MM.1S (cell line): ENCODE data around the gene CSTA.

Source experiments
- DNase-seq: peaks from one replicate; pipeline ENCODE4 v3.0.0-alpha.2; 2015
- H2AFZ ChIP-seq: fragments of 300-600 bp; sonication (generic); 2 replicates; pipeline ENCODE4 v1.6.0; 2016; ENCODE audit warnings: antibody characterized with exemption, low read length
- H3F3A ChIP-seq: fragments of 300-600 bp; sonication (generic); 2 replicates; pipeline ENCODE4 v1.6.1; 2016; ENCODE audit warnings: mild to moderate bottlenecking, antibody characterized with exemption, low read length, moderate library complexity, mixed read lengths; ENCODE audit not compliant: insufficient read depth
- H3K27ac ChIP-seq: fragments of 300-600 bp; sonication (generic); 2 replicates; pipeline ENCODE4 v1.5.1; 2016; ENCODE audit warnings: mild to moderate bottlenecking, low read length
- H3K27me3 ChIP-seq: fragments of 300-600 bp; sonication (generic); replicated peaks from 2 replicates; pipeline ENCODE4 v1.6.0; 2016; ENCODE audit warnings: low read length; ENCODE audit not compliant: insufficient read depth
- H3K36me3 ChIP-seq: fragments of 300-600 bp; sonication (generic); replicated peaks from 2 replicates; pipeline ENCODE4 v1.6.1; 2016; ENCODE audit warnings: mild to moderate bottlenecking, low read length, mixed read lengths; ENCODE audit not compliant: insufficient read depth
- H3K4me1 ChIP-seq: fragments of 300-600 bp; sonication (generic); 2 replicates; pipeline ENCODE4 v1.6.1; 2016; ENCODE audit warnings: low read length, mixed read lengths
- H3K4me2 ChIP-seq: fragments of 300-600 bp; sonication (generic); 2 replicates; pipeline ENCODE4 v1.6.0; 2016; ENCODE audit warnings: low read depth, low read length
- H3K4me3 ChIP-seq: fragments of 300-600 bp; sonication (generic); 2 replicates; pipeline ENCODE4 v1.5.1; 2016; ENCODE audit warnings: low read length, mixed read lengths
- H3K79me2 ChIP-seq: fragments of 300-600 bp; sonication (generic); 2 replicates; pipeline ENCODE4 v1.6.1; 2016; ENCODE audit warnings: mixed run types, low read length, mixed read lengths
- H3K9ac ChIP-seq: fragments of 300-600 bp; sonication (generic); 2 replicates; pipeline ENCODE4 v1.6.1; 2016; ENCODE audit warnings: low read length, mixed read lengths
- H3K9me2 ChIP-seq: fragments of 300-600 bp; sonication (generic); replicated peaks from 2 replicates; pipeline ENCODE4 v1.6.1; 2016; ENCODE audit warnings: mild to moderate bottlenecking, low read length, mixed read lengths; ENCODE audit not compliant: insufficient read depth
- H3K9me3 ChIP-seq: fragments of 300-600 bp; sonication (generic); replicated peaks from 2 replicates; pipeline ENCODE4 v1.6.1; 2016; ENCODE audit warnings: mild to moderate bottlenecking, low read length, mixed read lengths; ENCODE audit not compliant: insufficient read depth
- H4K20me1 ChIP-seq: fragments of 300-600 bp; sonication (generic); 2 replicates; pipeline ENCODE4 v1.6.1; 2016; ENCODE audit warnings: mild to moderate bottlenecking, low read length, moderate library complexity, mixed read lengths; ENCODE audit not compliant: insufficient read depth
- EZH2 ChIP-seq: fragments of 300-600 bp; sonication (generic); optimal IDR thresholded peaks from 2 replicates; pipeline ENCODE3; 2017; ENCODE audit warnings: low read depth, mild to moderate bottlenecking, antibody characterized with exemption, low read length, mixed read lengths
- EZH2phosphoT487 ChIP-seq: fragments of 300-600 bp; sonication (generic); IDR thresholded peaks from 2 replicates; pipeline ENCODE4 v1.6.1; 2018; ENCODE audit warnings: antibody characterized with exemption, low read length
- TF ChIP-seq, protein P1 (sequence below): fragments of 300-600 bp; sonication (generic); IDR thresholded peaks from 2 replicates; pipeline ENCODE4 v1.5.1; 2016; ENCODE audit warnings: antibody characterized with exemption, low read length, mixed read lengths

CSTA gene

DNA sequence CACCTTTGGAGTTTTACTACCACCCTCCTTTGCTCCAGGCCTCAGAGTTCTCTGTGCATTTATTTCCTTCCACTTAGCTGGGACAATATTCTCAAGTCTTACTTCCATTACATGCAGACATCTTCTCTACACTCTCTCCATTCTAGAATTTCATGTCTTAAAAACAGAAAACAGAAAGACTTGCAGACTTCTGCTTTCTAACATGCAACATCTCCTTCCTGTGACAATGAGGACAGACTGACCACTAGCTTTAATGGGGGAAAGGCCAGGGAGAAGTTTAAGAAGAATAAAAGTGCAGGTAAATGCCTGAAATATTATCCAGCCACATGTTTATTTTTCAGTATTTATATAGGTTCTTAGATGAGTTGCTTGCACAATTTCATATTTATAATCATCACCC is 17.1 kb upstream of the CSTA start:
- Histone ChIP-seq H2AFZ (no peak overlapping the region), H3K4me3 (no peak overlapping the region), H3K36me3 (no peaks in the 10 kb centered on the region), H3K4me2 (no peak overlapping the region), H3F3A (0 out of 2 replicates have a peak, but pooled peaks cover 4% of the 10 kb centered on the region), H3K27me3 (no peaks in the 10 kb centered on the region), H3K9me3 (no peaks in the 10 kb centered on the region), H4K20me1 (no peaks in the 10 kb centered on the region), H3K9ac (no peak overlapping the region), H3K27ac (no peak overlapping the region), H3K4me1 (no peaks in the 10 kb centered on the region), H3K79me2 (no peaks in the 10 kb centered on the region), H3K9me2 (no peaks in the 10 kb centered on the region)
- no peak for DNase-seq
- TF ChIP-seq, protein P1, sequence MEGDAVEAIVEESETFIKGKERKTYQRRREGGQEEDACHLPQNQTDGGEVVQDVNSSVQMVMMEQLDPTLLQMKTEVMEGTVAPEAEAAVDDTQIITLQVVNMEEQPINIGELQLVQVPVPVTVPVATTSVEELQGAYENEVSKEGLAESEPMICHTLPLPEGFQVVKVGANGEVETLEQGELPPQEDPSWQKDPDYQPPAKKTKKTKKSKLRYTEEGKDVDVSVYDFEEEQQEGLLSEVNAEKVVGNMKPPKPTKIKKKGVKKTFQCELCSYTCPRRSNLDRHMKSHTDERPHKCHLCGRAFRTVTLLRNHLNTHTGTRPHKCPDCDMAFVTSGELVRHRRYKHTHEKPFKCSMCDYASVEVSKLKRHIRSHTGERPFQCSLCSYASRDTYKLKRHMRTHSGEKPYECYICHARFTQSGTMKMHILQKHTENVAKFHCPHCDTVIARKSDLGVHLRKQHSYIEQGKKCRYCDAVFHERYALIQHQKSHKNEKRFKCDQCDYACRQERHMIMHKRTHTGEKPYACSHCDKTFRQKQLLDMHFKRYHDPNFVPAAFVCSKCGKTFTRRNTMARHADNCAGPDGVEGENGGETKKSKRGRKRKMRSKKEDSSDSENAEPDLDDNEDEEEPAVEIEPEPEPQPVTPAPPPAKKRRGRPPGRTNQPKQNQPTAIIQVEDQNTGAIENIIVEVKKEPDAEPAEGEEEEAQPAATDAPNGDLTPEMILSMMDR, result no peak
- TF ChIP-seq EZH2 (no peak), EZH2phosphoT487 (no peak)

DNA sequence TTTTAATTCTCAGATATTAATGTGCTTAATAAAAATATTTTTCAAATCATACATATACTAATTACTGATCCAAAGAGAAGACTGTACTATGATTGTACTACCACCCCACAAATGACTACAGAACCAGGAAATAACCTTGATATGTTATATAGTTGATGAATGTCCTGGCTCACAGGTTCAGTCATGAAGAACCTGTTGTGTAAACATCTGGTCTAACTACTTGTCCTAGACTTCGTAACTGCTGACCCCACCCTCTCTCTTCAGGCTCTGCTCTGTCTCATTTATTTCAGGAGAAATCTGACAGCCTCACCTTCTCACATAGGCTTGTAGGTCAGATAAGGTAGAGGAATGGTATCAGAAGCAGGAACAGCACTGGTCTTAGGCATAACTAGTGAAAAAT is 14.7 kb upstream of the CSTA start:
- H3K27ac ChIP-seq, result no peak overlapping the region
- no peaks in the 10 kb centered on the region for H3K4me1 ChIP-seq
- no peaks in the 10 kb centered on the region for H4K20me1 ChIP-seq
- no peaks in the 10 kb centered on the region for H3K36me3 ChIP-seq
- no peaks in the 10 kb centered on the region for H3K9me2 ChIP-seq
- H3K79me2 ChIP-seq, result no peaks in the 10 kb centered on the region
- no peak overlapping the region for H2AFZ ChIP-seq
- no peak overlapping the region for H3K4me3 ChIP-seq
- no peak for TF ChIP-seq EZH2
- TF ChIP-seq EZH2phosphoT487, result no peak
- TF ChIP-seq, protein P1, result no peak
- DNase-seq, result no peak
- no peak overlapping the region for H3K4me2 ChIP-seq
- H3K9me3 ChIP-seq, result no peaks in the 10 kb centered on the region
- no peak overlapping the region for H3K9ac ChIP-seq
- no peaks in the 10 kb centered on the region for H3K27me3 ChIP-seq
- H3F3A ChIP-seq, result 0 out of 2 replicates have a peak, but pooled peaks cover 4% of the 10 kb centered on the region

DNA sequence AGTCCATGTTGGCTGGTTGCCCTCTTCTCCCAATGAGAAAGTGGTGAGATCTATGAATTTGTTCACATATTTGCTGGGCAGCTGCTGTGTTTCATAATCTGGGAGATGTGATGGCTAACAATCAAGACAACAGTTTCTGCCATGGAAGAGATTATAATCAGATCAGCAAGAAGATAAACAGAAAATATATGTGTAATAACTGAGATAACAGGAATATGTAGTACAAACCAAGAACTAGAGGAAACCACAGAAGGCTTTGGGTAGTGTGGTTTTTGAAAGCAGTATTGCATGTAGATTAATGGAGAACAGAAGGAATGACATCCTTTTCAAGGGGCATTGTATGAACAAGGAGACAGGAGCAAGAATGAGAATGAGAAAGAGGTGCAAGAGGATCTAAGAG is 12.2 kb upstream of the CSTA start:
- Histone ChIP-seq H3K36me3 (no peaks in the 10 kb centered on the region), H3K79me2 (no peaks in the 10 kb centered on the region), H3K27ac (no peak overlapping the region), H2AFZ (no peak overlapping the region), H4K20me1 (no peaks in the 10 kb centered on the region), H3K9me3 (no peaks in the 10 kb centered on the region), H3K9ac (no peak overlapping the region), H3K9me2 (no peaks in the 10 kb centered on the region), H3K27me3 (no peaks in the 10 kb centered on the region), H3K4me1 (no peaks in the 10 kb centered on the region), H3K4me2 (no peak overlapping the region), H3F3A (no peaks in the 10 kb centered on the region), H3K4me3 (no peak overlapping the region)
- no peak for DNase-seq
- TF ChIP-seq EZH2 (no peak), EZH2phosphoT487 (no peak)
- TF ChIP-seq, protein P1, result no peak
